ENCODE data around the gene VPS26A.

VPS26A gene

DNA sequence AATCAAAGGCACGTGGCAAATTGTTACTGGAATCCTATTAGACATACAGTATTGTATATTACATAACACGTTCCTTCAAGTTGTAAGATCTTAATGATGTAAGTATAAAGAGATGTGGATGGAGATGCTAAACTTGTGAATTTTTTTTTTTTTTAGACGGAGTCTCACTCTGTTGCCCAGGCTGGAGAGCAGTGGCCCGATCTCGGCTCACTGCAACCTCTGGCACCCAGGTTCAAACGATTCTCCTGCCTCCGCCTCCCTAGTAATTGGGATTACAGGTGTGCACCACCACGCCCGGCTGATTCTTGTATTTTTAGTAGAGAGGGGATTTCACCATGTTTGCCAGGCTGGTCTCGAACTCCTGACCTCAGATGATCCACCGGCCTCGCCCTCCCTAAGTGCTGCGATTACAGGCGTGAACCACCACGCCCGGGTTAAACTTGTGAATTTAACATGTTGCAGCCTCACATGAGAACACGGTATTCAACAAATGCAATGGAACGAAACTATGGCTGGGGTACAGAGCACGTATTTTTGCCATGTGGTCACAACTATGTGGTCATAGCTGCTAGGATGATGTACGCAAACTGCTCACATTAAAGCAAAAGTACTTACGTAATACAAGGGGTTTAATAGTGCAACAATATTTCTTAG lies 55.2 kb downstream of the VPS26A start:
- DNase-seq: no peak

- peak; percentile 83 to 95 for DNase-seq
Observed at GRCh38 chr10:69179743-69180524, 56.0 kb downstream of the VPS26A start, which contains the start of gene SUPV3L1. Gene SUPV3L1, plus strand, starts transcription at chr10:69180234. Its CDS starts 58 bp downstream, at chr10:69180292.

DNA sequence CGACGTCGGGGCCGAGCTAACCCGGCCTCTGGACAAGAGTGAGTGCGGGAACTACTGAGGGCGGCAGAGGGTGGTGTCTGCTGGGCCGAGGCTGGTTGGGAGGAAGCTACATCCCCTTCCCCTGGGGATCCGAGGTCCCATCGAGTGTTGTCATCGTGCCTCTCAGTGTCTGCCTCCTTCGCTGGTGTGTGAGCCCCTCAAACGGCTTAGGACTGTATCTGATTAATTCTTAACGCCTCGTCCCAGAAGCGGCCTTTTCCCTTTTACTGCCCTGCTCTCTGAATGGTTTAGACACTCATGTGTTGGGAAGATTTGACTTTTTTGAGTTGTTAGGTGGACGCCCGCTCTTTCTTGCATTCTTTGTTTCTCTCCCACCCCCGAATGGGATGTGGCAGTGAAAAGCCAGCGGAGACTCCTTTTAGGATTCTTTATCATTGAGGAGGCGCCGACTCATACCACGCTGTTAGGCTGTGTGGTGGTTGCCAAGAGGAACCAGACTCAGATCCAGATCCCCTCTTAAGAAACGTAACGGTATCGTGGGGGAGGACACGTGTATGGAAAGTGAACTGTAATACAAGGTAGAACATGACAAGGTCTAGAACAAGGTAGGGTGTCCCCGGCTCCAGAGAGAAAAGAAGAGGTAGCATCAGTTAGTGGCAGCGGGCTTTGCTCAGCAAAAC lies 56.7 kb downstream of the VPS26A start:
- DNase-seq: no peak

GRCh38 chr10:69181433-69181832 lies 57.5 kb downstream of the VPS26A start:
- no peak for DNase-seq

- no peak for DNase-seq
Observed at GRCh38 chr10:69182005-69182404, 58.0 kb downstream of the VPS26A start.

GRCh38 chr10:69186524-69186923 lies 62.5 kb downstream of the VPS26A start:
- no peak for DNase-seq

GRCh38 chr10:69201045-69201444 lies 77.1 kb downstream of the VPS26A start:
- no peak for DNase-seq

- DNase-seq: no peak
Observed at GRCh38 chr10:69202332-69202731, 78.4 kb downstream of the VPS26A start.

- no peak for DNase-seq
Observed at GRCh38 chr10:69208761-69209160, 84.8 kb downstream of the VPS26A start.

DNA sequence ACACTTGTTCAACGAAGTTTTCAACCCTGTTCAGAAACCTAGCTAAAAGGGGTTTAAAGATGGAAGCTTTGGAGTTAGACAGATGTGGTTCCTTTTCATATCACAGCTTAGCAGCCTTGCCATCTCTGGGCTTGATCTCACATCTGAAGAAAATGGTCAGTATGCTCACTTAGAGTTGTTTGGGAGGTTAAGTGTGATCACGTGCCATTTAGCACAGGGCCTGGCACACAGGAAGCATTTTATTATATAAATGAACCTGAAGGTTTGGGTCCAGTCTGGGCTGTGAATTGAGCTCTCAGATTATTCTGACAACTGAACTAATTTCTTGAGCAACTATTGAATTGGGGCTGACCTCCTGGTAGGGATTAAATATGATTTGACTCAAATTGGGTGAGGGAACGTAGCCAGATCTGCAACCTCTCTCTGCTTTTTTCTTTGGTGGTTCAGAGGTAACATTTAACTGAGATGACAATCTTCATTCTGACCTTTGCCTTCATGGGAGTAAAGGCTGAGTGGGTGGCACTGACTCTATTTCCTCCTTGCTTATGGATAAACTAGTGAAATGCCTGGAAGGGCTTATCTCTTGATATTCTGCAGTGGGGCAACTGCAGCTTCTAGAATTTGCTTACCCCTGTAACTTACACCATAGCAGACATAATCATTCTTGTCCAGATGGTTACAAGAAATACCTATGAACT lies 86.0 kb downstream of the VPS26A start:
- DNase-seq: no peak

GRCh38 chr10:69211104-69211503 lies 87.1 kb downstream of the VPS26A start:
- DNase-seq: no peak

- DNase-seq: no peak
Observed at GRCh38 chr10:69211524-69211923, 87.5 kb downstream of the VPS26A start.

GRCh38 chr10:69213591-69214311 lies 89.8 kb downstream of the VPS26A start:
- DNase-seq: no peak

- no peak for DNase-seq
Observed at GRCh38 chr10:69214666-69215131, 90.7 kb downstream of the VPS26A start.

GRCh38 chr10:69215405-69216171 lies 91.6 kb downstream of the VPS26A start:
- DNase-seq: peak in 1 of 2 donors; percentile 32

GRCh38 chr10:69216577-69217118 lies 92.7 kb downstream of the VPS26A start:
- no peak for DNase-seq

GRCh38 chr10:69217119-69217754 lies 93.3 kb downstream of the VPS26A start:
- DNase-seq: no peak

GRCh38 chr10:69218831-69219230 lies 94.9 kb downstream of the VPS26A start:
- no peak for DNase-seq

GRCh38 chr10:69220041-69220451 lies 96.1 kb downstream of the VPS26A start, which contains the start of gene HKDC1:
Gene HKDC1, plus strand, starts transcription at chr10:69220332. Its CDS starts 104 bp downstream, at chr10:69220436.
- no peak for DNase-seq

DNA sequence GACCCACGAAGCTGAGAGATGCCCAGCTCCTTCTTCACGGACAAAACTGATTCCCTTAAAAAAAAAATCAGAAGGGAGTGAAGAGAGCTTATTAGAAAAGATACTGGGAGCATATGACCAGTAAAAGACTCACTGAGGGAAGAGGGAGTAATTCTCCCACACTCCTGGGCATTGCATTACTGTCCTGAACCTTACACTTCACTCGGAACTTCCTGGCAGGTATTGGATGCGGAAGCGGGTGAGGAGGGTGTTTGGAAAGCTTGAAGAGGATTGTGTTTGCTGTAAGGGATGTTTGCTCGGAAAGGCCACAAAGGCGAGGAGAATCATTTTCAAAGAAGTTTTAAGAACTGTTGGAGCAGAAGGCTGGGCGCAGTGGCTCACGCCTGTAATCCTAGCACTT lies 96.5 kb downstream of the VPS26A start:
- no peak for DNase-seq

Data from bone marrow (tissue), 2 donors.